Muscle layer of duodenum (tissue), 2 donors: ENCODE results near the gene XPR1.

Source experiments
- H3K27ac ChIP-seq: one replicate; pipeline ENCODE4 v1.7.0; 2013; ENCODE audit warnings: mild to moderate bottlenecking, low read length
- H3K27me3 ChIP-seq: one replicate; pipeline ENCODE4 v1.7.0; 2013; ENCODE audit warnings: low read depth, mild to moderate bottlenecking, control low read depth, low read length
- H3K36me3 ChIP-seq, 2 donors: one replicate each; pipeline ENCODE4 v1.7.0; 2013; ENCODE audit warnings: low read length in 2 of 2, control low read depth in 1 of 2, mild to moderate bottlenecking in 1 of 2; ENCODE audit not compliant: insufficient read depth in 2 of 2, control insufficient read depth in 1 of 2
- H3K4me1 ChIP-seq, 2 donors: one replicate each; pipeline ENCODE4 v1.7.0; 2013; ENCODE audit warnings: low read length in 2 of 2, mild to moderate bottlenecking in 2 of 2, control low read depth in 1 of 2, moderate library complexity in 1 of 2; ENCODE audit not compliant: insufficient read depth in 2 of 2, control insufficient read depth in 1 of 2
- H3K4me3 ChIP-seq, 2 donors: one replicate each; pipeline ENCODE4 v1.7.0; 2013; ENCODE audit warnings: low read length in 2 of 2, low read depth in 1 of 2, mild to moderate bottlenecking in 1 of 2
- H3K9me3 ChIP-seq, 2 donors: one replicate each; pipeline ENCODE4 v1.7.0; 2013; ENCODE audit warnings: low read length in 2 of 2, control low read depth in 1 of 2, mild to moderate bottlenecking in 1 of 2; ENCODE audit not compliant: control insufficient read depth in 1 of 2
- donor health status: healthy.

Gene XPR1

GRCh38 chr1:180728472-180729106 is 96.8 kb downstream of the XPR1 start:
- H3K9me3 ChIP-seq = no peaks in the 10 kb centered on the region
- no peaks in the 10 kb centered on the region for H3K4me1 ChIP-seq

DNA sequence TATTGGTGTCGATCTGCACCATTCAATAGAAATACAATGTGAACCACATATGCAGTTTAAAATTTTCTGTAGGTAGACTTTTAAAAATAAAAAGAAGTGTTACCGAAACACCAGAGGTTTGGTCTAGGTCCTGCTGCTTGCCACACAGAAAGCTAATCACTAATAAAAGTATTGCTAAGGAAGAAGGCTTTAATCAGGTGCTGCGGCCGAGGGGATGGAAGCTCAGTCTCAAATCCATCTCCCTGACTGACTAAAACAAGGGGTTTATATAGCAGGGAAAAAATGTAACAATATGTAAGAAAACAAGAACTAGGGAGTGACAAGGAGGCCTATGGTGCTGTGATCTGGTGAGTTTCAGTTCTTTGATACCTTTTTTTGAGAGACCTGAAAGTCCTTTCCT is 99.3 kb downstream of the XPR1 start:
- Histone ChIP-seq H3K4me3 (no peak overlapping the region), H3K9me3 (peaks cover 7 to 16% of the 10 kb centered on the region in 2 donors), H3K27ac (no peak overlapping the region), H3K36me3 (no peaks in the 10 kb centered on the region), H3K4me1 (no peaks in the 10 kb centered on the region), H3K27me3 (no peaks in the 10 kb centered on the region)

More at GRCh38 chr1:180728472-180729106, 96.8 kb downstream of the XPR1 start:
- H3K36me3 ChIP-seq = no peaks in the 10 kb centered on the region
- no peak overlapping the region for H3K27ac ChIP-seq
- H3K27me3 ChIP-seq = no peaks in the 10 kb centered on the region
- no peak overlapping the region for H3K4me3 ChIP-seq

DNA sequence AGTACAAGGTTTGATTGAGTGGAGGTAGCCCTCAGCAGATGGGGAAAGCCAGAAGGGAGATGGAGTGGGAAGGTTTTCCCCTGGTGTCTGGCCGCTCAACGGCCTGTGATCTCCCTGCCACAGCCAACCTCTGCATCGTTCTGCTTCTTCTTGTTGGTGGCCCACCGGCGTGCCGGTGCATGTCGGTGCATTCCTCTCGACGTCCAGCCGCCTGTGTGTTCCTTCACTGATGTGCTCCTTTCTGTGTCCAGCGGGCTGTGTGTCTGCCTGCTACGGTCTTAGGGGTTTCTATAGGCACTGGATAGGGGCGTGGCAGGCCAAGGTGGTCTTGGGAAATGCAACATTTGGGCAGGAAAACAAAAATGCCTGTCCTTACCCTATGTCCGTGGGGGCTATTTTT is 101.0 kb downstream of the XPR1 start:
- no peaks in the 10 kb centered on the region for H3K27me3 ChIP-seq
- no peak overlapping the region for H3K4me3 ChIP-seq
- no peaks in the 10 kb centered on the region for H3K36me3 ChIP-seq
- H3K27ac ChIP-seq = no peak overlapping the region
- H3K4me1 ChIP-seq = no peaks in the 10 kb centered on the region
- peaks cover 7 to 18% of the 10 kb centered on the region in 2 donors for H3K9me3 ChIP-seq

DNA sequence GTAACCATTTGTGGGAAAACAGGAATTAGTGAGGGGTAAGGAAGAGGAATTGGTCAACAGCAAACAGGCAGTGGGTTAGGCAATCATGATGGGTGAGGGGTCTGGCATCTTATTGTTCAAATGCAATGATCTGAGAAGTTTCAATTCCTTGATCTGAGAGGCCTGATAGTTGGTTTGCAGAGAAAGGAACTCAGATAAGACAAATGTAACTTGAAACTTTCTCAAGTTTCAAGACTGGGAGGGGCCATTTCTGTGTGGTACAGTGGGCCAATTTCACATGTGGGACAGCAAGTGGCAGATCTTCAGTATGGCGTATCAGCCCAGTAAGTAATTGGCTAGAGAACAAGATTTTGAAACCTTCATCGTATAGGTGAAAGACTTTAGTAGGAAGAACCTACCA is 102.5 kb downstream of the XPR1 start:
- H3K4me3 ChIP-seq = peak overlapping the region in 1 of 2 donors; percentile 36
- H3K4me1 ChIP-seq = no peaks in the 10 kb centered on the region
- no peaks in the 10 kb centered on the region for H3K27me3 ChIP-seq
- H3K9me3 ChIP-seq = peaks cover 7 to 18% of the 10 kb centered on the region in 2 donors
- H3K27ac ChIP-seq = no peak overlapping the region
- no peaks in the 10 kb centered on the region for H3K36me3 ChIP-seq

GRCh38 chr1:180742663-180743062 is 110.8 kb downstream of the XPR1 start:
- H3K4me1 ChIP-seq = no peaks in the 10 kb centered on the region
- H3K36me3 ChIP-seq = no peaks in the 10 kb centered on the region
- H3K27ac ChIP-seq = no peak overlapping the region
- H3K4me3 ChIP-seq = no peak overlapping the region
- peaks cover 0 to 7% of the 10 kb centered on the region in 2 donors for H3K9me3 ChIP-seq
- H3K27me3 ChIP-seq = no peaks in the 10 kb centered on the region

DNA sequence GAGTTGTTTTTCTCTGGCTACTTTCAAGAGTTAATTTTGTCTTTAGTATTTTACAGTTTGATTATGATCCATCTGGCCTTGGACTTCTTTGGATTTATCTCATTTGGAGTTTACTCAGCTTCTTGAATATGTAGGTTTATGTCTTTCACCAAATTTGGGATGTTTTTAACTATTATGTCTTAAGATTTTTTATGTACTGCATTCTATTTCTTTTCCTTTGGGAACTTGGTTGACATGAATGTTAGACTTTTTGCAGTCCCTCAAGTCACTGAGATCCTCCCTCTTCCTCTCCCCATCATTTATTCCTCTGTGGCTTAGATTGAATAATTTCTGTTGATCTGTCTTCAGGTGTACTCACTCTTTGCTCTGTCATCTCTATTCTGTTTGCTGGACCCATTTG is 112.0 kb downstream of the XPR1 start:
- Histone ChIP-seq H3K27me3 (no peaks in the 10 kb centered on the region), H3K9me3 (peaks cover 0 to 7% of the 10 kb centered on the region in 2 donors), H3K27ac (no peak overlapping the region), H3K4me3 (no peak overlapping the region), H3K4me1 (no peaks in the 10 kb centered on the region), H3K36me3 (no peaks in the 10 kb centered on the region)

GRCh38 chr1:180745098-180745497 is 113.3 kb downstream of the XPR1 start:
- H3K4me3 ChIP-seq = no peak overlapping the region
- no peaks in the 10 kb centered on the region for H3K4me1 ChIP-seq
- no peak overlapping the region for H3K27ac ChIP-seq
- H3K36me3 ChIP-seq = no peaks in the 10 kb centered on the region
- no peaks in the 10 kb centered on the region for H3K27me3 ChIP-seq
- H3K9me3 ChIP-seq = peaks cover 0 to 7% of the 10 kb centered on the region in 2 donors

GRCh38 chr1:180751921-180752320 is 120.1 kb downstream of the XPR1 start:
- H3K9me3 ChIP-seq = no peaks in the 10 kb centered on the region
- H3K27ac ChIP-seq = no peak overlapping the region
- no peaks in the 10 kb centered on the region for H3K4me1 ChIP-seq
- no peaks in the 10 kb centered on the region for H3K27me3 ChIP-seq
- no peak overlapping the region for H3K4me3 ChIP-seq
- H3K36me3 ChIP-seq = no peaks in the 10 kb centered on the region

GRCh38 chr1:180754453-180754852 is 122.6 kb downstream of the XPR1 start:
- Histone ChIP-seq H3K9me3 (no peaks in the 10 kb centered on the region), H3K36me3 (no peaks in the 10 kb centered on the region), H3K27ac (no peak overlapping the region), H3K4me3 (no peak overlapping the region), H3K4me1 (no peaks in the 10 kb centered on the region), H3K27me3 (no peaks in the 10 kb centered on the region)

- no peaks in the 10 kb centered on the region for H3K9me3 ChIP-seq
- no peaks in the 10 kb centered on the region for H3K36me3 ChIP-seq
- no peak overlapping the region for H3K4me3 ChIP-seq
- H3K27me3 ChIP-seq = no peaks in the 10 kb centered on the region
- H3K4me1 ChIP-seq = no peaks in the 10 kb centered on the region
- H3K27ac ChIP-seq = no peak overlapping the region
These were observed 125.8 kb downstream of the XPR1 start for GRCh38 chr1:180757657-180758056.

- H3K4me1 ChIP-seq = peaks cover 0 to 5% of the 10 kb centered on the region in 2 donors
- H3K4me3 ChIP-seq = no peak overlapping the region
- no peaks in the 10 kb centered on the region for H3K27me3 ChIP-seq
- H3K36me3 ChIP-seq = no peaks in the 10 kb centered on the region
- no peak overlapping the region for H3K27ac ChIP-seq
- H3K9me3 ChIP-seq = no peaks in the 10 kb centered on the region
These were observed 131.0 kb downstream of the XPR1 start for GRCh38 chr1:180762796-180763195.

GRCh38 chr1:180765151-180765550 is 133.3 kb downstream of the XPR1 start:
- Histone ChIP-seq H3K4me3 (no peak overlapping the region), H3K4me1 (peaks cover 0 to 7% of the 10 kb centered on the region in 2 donors), H3K27ac (no peak overlapping the region), H3K27me3 (no peaks in the 10 kb centered on the region), H3K36me3 (no peaks in the 10 kb centered on the region), H3K9me3 (peaks cover 0 to 2% of the 10 kb centered on the region in 2 donors)
